Measurements from ENCODE around the gene DCLK2. TPM values are rescaled to one million over a fixed set of nuclear protein-coding genes. Genes with fewer than 3 reads are reported as not detected.

Gene DCLK2
- 3.8 and 5.2 TPM in 2 replicates for total RNA-seq (2014; rRNA removed; shearing (Covaris generic))
- 1.2 and 1.5 TPM in 2 replicates for polyA plus RNA-seq (2015; cell fraction: cytosol; rRNA removed)
- 1.7 and 1.8 TPM in 2 replicates for polyA plus RNA-seq (2015; cell fraction: nucleus; rRNA removed)

- peak; percentile 71 for DNase-seq (ENCODE audit: low read depth)
These were observed at the start of gene DCLK2 for GRCh38 chr4:150078041-150078578. Gene DCLK2, plus strand, starts transcription at chr4:150078445. Its CDS starts 583 bp downstream, at chr4:150079028.

GRCh38 chr4:150032541-150032940 lies 45.7 kb upstream of the DCLK2 start:
- no peak for DNase-seq (ENCODE audit: low read depth)

- DNase-seq (ENCODE audit: low read depth) = no peak
These were observed 45.2 kb upstream of the DCLK2 start for GRCh38 chr4:150033081-150033480.

GRCh38 chr4:150033901-150034300 lies 44.3 kb upstream of the DCLK2 start:
- DNase-seq (ENCODE audit: low read depth) = peak; percentile 40

GRCh38 chr4:150037251-150037856 lies 40.9 kb upstream of the DCLK2 start:
- no peak for DNase-seq (ENCODE audit: low read depth)

- DNase-seq (ENCODE audit: low read depth) = no peak
These were observed 39.7 kb upstream of the DCLK2 start for GRCh38 chr4:150038335-150039076.

- no peak for DNase-seq (ENCODE audit: low read depth)
These were observed 38.7 kb upstream of the DCLK2 start for GRCh38 chr4:150039274-150040127.

GRCh38 chr4:150044517-150044916 lies 33.7 kb upstream of the DCLK2 start:
- no peak for DNase-seq (ENCODE audit: low read depth)

GRCh38 chr4:150045410-150045809 lies 32.8 kb upstream of the DCLK2 start:
- DNase-seq (ENCODE audit: low read depth) = no peak

- no peak for DNase-seq (ENCODE audit: low read depth)
These were observed 31.5 kb upstream of the DCLK2 start for GRCh38 chr4:150046728-150047217.

- DNase-seq (ENCODE audit: low read depth) = no peak
These were observed 30.7 kb upstream of the DCLK2 start for GRCh38 chr4:150047546-150047945.

- DNase-seq (ENCODE audit: low read depth) = no peak
These were observed 28.6 kb upstream of the DCLK2 start for GRCh38 chr4:150049682-150050081.

- DNase-seq (ENCODE audit: low read depth) = no peak
These were observed 27.7 kb upstream of the DCLK2 start for GRCh38 chr4:150050566-150050965.

- DNase-seq (ENCODE audit: low read depth) = no peak
These were observed 27.1 kb upstream of the DCLK2 start for GRCh38 chr4:150051111-150051510.

GRCh38 chr4:150055467-150055866 lies 22.8 kb upstream of the DCLK2 start:
- DNase-seq (ENCODE audit: low read depth) = no peak

- peak; percentile 76 for DNase-seq (ENCODE audit: low read depth)
These were observed 21.7 kb upstream of the DCLK2 start for GRCh38 chr4:150056569-150056968.

GRCh38 chr4:150061086-150061776 lies 17.0 kb upstream of the DCLK2 start:
- DNase-seq (ENCODE audit: low read depth) = no peak

- DNase-seq (ENCODE audit: low read depth) = no peak
These were observed 15.1 kb upstream of the DCLK2 start for GRCh38 chr4:150063128-150063527.

- no peak for DNase-seq (ENCODE audit: low read depth)
These were observed 12.5 kb upstream of the DCLK2 start for GRCh38 chr4:150065740-150066139.

GRCh38 chr4:150067859-150068258 lies 10.4 kb upstream of the DCLK2 start:
- DNase-seq (ENCODE audit: low read depth) = no peak
